ENCODE results near the gene BICRAL.
A peak's percentile ranks its signal among the peaks of the same experiment; 100 is the strongest.
"Not testable (repeated sequence)": the region's sequence is repeated elsewhere in the genome, so short reads cannot be mapped to it uniquely, and the experiment has no call there.

BICRAL gene

DNA sequence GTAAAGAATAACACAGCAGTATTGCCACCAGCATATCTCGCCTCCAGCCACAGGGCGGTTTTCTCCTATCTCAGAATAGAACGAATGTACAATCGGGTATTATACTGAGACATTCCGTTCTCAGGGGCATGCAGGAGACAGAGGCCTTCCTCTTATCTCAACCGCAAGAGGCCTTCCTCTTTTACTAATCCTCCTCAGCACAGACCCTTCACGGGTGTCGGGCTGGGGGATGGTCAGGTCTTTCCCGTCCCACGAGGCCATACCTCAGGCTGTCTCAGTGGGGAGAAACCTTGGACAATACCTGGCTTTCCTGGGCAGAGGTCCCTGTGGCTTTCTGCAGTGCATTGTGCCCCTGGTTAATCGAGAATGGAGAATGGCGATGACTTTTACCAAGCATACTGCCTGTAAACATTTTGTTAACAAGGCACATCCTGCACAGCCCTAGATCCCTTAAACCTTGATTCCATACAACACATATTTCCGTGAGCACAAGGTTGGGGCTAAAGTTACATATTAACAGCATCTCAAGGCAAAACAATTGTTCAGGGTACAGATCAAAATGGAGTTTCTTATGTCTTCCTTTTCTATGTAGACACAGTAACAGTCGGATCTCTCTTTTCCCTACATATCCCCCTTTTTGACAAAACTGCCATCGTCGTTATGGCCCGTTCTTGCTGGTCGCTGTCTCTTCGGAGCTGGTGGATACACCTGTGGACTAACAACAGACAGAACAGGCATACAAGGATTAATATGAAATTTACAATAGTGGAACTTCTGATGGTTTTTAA lies 112.4 kb downstream of the BICRAL start:
- DNase-seq (ENCODE audit: low spot score), result not testable (repeated sequence)

DNA sequence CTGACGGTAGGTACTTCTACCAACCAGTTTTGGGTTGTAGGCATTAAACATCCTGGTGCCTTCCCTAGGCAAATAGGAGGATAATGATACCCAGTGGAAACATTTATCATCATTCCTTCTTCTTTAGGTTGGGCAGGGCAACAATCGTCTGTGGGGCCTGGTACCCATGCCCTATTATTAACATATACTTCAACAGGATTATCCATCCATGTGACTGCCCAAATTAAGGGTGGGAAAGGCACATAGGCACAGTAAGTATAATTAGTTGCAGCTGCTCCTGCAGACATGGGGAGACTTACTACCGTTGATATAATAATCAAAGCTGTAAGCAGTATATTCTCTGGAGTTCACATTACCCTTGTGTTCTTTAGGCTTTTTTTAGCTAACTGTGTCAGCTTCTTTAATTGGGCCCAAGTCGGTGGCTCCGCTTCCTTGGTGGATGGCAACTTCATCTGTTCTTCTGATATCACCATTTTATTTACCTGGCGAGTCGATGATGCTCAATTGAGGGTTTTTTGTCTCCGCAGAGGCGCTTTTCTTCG lies 114.4 kb downstream of the BICRAL start:
- DNase-seq (ENCODE audit: low spot score), result no peak

DNA sequence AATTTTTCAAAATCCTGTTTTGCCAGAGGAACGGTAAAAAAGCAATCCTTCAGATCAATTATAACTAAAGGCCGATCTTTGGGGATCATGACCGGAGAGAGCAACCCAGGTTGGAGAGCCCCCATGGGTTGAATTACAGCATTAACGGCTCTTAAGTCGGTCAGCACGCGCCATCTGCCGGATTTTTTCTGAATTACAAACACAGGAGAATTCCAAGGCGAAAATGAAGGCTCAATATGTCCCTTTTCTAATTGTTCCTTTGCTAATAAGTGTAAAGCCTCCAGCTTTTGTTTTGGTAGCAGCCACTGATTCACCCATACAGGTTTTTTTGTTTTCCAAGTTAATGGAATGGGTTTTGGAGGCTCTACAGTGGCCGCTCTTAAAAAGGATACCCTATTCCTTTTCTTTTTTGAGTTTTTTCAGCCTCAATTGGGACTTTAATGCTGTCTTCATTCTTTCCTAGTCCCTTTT lies 117.1 kb downstream of the BICRAL start:
- peak; percentile 47 for DNase-seq (ENCODE audit: low spot score)

DNA sequence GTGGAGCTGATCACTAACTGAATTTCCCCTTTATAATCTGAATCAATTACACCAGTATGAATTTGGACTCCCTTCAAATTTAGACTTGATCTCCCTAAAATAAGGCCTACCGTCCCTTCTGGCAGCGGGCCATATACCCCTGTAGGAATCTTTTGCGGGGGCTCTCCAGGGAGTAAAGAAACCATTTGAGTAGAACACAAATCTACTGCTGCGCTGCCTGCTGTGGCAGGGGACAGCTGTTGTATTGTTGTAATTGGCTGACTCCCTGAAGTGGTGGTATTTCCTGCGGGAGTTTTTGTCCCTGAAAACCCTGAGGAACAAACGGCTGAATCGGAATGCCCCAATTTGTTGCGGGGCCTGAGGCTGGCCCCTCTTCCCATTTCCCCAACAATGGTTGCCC lies 118.0 kb downstream of the BICRAL start:
- no peak for DNase-seq (ENCODE audit: low spot score)

DNA sequence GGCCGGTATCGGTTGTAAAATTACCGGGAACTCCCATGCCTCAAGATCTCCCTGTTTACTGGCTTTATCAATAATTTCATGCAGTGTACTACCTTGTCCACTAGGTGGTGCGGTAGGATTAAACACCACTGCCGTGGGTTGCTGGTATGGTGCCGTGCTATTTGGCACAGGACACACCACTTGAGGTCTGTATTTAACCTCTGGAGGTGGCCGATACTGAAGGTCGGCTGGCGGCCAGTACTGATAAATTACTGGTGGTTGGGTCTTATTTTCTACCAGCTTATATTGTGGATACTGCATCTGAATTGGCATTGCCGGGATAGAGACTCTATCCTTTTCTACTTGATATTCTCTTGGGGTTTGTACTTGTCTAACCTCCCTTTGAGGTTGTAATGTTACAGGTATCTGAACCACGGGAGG lies 119.7 kb downstream of the BICRAL start:
- DNase-seq (ENCODE audit: low spot score), result peak; percentile 72

DNA sequence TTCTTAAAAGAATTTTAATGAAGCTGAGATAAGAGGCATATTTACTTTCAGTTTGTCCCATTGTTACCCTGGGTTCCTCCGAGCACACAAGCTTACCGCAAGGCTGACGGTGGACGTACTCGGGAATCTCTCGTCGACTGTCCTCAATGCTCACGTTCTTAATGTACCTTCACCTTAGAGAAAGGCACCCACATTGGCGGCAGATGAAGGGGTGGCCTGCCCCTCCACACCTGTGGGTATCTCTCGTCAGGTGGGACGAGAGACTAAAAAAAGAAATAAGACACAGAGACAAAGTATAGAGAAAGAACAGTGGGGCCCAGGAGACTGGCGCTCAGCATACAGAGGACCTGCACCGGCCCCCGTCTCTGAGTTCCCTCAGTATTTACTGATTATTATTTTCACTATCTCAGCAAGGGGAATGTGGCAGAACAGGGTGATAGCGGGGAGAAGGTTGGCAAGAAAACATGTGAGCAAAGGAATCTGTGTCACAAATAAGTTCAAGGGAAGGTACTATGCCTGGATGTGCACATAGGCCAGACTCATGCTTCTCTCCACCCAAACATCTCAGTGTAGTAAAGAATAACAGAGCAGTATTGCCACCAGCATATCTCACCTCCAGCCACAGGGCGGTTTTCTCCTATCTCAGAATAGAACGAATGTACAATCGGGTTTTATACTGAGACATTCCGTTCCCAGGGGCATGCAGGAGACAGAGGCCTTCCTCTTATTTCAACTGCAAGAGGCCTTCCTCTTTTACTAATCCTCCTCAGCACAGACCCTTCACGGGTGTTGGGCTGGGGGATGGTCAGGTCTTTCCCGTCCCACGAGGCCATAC lies 120.8 kb downstream of the BICRAL start:
- not testable (repeated sequence) for DNase-seq (ENCODE audit: low spot score)

DNA sequence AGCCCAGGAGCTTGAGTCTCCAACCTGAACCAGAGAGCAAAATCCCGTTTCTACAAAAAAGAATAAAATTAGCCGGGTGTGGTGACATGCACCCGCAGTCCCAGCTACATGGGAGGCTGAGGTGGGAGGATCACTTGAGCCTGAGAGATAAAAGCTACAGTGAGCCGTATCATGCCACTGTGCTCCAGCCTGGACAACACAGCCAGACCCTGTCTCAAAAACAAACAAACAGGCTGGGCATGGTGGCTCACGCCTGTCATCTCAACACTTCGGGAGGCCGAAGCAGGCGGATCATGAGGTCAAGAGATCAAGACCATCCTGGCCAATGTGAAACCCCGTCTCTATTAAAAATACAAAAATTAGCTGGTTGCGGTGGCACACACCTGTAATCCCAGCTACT lies 122.6 kb downstream of the BICRAL start:
- no peak for DNase-seq (ENCODE audit: low spot score)

DNA sequence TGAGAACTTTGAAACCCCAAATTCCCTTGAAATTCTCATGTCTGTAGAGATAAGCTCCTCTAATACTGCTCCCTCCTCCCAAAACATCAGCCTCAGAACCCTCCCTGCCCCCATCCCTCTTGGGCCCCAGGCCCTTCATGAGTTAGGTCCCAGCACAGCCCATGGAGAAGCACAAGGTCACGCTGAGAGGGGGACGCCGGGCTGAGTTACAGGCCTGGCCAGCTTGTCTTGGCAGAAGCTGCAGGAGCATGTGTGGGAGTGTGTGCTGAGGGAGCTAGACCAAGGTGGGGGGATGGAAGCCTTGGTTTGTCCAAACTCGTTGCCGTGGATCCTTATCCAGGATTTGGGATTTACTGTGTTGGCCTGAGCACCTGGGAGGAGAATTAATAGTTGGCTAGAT lies 125.5 kb downstream of the BICRAL start:
- DNase-seq (ENCODE audit: low spot score), result no peak

DNA sequence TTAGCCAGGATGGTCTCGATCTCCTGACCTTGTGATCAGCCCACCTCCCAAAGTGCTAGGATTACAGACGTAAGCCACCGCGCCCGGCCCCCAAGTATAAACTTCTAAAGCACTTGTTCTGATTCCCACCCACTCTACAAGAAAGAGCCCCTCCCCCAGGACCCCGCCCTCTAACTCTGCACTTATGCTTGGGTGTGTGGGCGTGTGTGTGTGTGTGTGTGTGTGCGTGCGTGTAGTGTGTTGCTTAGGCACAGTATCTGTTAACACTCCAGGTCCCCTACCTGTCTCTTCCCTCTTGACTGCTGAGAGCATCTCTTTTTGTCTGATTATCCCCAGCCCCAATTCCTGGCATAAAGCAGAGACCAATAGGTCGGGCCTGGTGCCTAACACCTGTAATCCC lies 128.0 kb downstream of the BICRAL start:
- no peak for DNase-seq (ENCODE audit: low spot score)

DNA sequence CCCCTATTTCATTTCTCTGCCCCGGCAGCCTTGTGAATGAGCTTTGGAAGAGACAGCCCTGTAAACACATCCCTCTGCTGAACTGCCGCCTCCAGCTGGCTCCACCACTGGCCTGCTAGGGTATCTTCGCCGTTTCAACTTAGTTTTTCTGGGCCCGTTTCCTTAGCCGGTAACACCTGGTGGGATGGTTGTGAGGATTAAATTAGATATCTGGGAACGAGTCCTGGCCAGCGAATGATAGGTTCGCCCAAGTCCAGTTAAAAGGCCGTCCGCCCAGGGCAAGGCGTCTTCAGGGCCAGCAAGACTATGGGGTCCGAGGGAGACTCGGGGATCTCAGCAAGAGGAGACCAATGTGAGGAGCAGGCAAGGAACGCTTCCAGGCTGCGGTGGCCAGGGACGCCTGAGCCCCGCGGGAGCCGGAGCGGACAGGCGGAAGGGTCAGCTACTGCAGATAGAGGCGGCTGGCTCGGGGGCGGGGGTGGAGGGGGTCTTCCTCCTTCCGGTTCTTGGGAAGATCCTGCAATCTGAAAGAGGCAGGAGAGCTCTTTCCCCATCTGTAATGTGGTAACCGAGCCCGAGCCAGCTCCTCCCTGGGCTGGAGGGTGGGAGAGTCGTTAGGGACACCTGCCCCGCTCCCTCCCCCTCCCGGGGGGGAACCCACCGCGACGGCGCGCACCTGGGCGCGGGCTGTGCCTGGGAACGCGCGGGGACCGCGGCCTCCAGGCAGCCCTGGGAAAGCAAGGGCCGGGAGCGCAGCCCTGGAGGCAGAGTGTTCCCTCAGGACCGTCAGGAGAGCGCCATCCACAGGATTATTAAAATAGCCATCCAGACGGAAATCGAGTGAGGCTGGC lies 129.5 kb downstream of the BICRAL start:
- DNase-seq (ENCODE audit: low spot score), result no peak

DNA sequence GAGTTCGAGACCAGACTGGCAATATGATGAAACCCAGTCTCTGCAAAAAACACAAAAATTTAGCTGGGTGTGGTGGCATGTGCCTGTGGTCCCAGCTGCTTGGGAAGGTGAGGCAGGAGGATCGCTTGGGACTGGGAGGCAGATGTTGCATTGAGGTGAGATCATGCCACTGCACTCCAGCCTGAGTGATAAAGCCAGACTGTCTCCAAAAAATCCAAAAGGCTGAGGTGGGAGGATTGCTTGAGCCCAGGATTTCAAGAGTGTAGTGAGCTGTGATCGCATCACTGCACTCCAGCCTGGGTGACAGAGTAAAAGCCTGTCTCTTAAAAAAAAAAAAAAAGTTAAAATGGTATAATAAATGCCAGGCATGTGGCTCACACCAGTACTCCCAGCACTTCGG lies 132.7 kb downstream of the BICRAL start:
- no peak for DNase-seq (ENCODE audit: low spot score)

DNA sequence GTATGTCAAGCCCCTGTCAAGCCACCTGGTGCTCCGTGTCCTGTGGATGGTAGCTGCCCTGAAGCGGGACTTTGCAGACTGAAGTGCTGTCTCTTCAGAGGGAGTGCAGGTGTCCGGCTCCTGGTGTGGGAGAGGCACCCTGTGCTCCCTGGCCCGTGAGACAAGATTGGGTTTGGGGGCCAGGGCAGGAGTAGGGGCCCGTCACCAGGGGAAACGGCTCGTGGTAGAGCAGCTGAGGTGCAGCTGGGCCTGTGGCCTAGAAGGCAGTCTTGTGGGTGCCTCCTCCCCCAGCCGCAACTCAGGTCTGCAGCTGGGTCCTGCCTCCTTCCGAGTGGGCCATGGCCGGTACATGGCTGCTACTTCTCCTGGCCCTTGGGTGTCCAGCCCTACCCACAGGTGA lies 133.9 kb downstream of the BICRAL start, which contains the start of gene PTCRA:
PTCRA (plus strand) TSS at position 322 of the 400 bp plus-strand sequence; CDS start at position 339, 17 bp downstream.
- no peak for DNase-seq (ENCODE audit: low spot score)

DNA sequence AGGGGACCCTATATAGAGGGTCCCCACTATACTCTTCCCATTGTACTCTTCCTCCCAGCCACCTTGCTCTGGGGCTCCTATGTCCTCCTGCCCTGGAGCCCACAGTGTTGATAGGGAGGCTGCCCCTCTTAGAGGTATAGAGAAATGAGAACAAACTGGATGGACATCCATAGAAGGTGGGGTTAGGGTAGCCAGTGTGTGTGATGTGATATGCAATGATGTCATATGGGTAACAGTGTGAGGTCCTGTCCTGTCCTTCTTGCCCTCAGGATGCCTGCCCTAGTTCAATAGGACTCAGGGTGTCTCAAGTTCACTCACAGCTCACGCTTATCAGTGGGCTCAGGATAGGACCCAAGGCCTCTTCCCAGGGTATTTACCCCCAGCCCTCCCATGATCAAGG lies 134.4 kb downstream of the BICRAL start:
- DNase-seq (ENCODE audit: low spot score), result no peak
